B cell (primary cell): ENCODE results near the gene TNFSF12. TPM values are rescaled to one million over a fixed set of nuclear protein-coding genes. Genes with fewer than 3 reads are reported as not detected.

ENCODE experiments used
- ATAC-seq: fragments of 200-7000 bp; cut with Tn5 transposase; one replicate; pipeline ENCODE4 v1.10.0; 2021; ENCODE audit warnings: low read depth, mild to moderate bottlenecking, moderate number of reproducible peaks, moderate library complexity
- CTCF ChIA-PET: fragments of 350-600 bp; sonication (Branson Sonifier 250); formaldehyde crosslinking; loops from one replicate; lab custom pipeline; 2021; ENCODE audit warnings: antibody characterized with exemption, inconsistent platforms; lab: Charles Lee
- POLR2A ChIA-PET: fragments of 350-600 bp; sonication (Branson Sonifier 250); formaldehyde crosslinking; loops from one replicate; lab custom pipeline; 2021; ENCODE audit warnings: antibody characterized with exemption; lab: Charles Lee
- DNase-seq: peaks from one replicate; pipeline ENCODE4 v3.0.0; 2013
- H2AFZ ChIP-seq: 2 replicates; pipeline ENCODE4 v1.6.1; 2012; ENCODE audit warnings: mild to moderate bottlenecking, low read depth, low read length; ENCODE audit not compliant: insufficient read depth, poor library complexity, severe bottlenecking
- H3K27ac ChIP-seq, 2 donors: 1 replicate in 1 of 2; 2 replicates in 1 of 2; pipeline ENCODE4 v1.5.1; 2012 to 2013; ENCODE audit warnings: low read length in 2 of 2, mild to moderate bottlenecking in 2 of 2, moderate library complexity in 1 of 2
- H3K27me3 ChIP-seq, 4 experiments: fragments of 200-600 bp in 1 of 4; sonication (generic) in 1 of 4; replicated peaks in 1 of 4; 1 replicate in 2 of 4; 2 replicates in 2 of 4; pipeline versions ENCODE4 v1.6.1 to v1.7.0; 2013 to 2016; ENCODE audit warnings: low read length in 3 of 4, mild to moderate bottlenecking in 2 of 4, mixed read lengths in 1 of 4, moderate library complexity in 1 of 4; ENCODE audit not compliant: insufficient read depth in 4 of 4, control insufficient read depth in 3 of 4; ENCODE audit errors: control extremely low read depth in 1 of 4
- H3K36me3 ChIP-seq, 2 experiments: replicated peaks in 1 of 2; 1 replicate in 1 of 2; 2 replicates in 1 of 2; pipeline versions ENCODE4 v1.6.1 to v1.7.1; 2013; ENCODE audit warnings: low read length in 1 of 2; ENCODE audit not compliant: insufficient read depth in 2 of 2, control insufficient read depth in 1 of 2; ENCODE audit errors: control extremely low read depth in 1 of 2, extremely low read depth in 1 of 2
- H3K4me1 ChIP-seq, 2 donors: fragments of 200-600 bp in 1 of 2; sonication (generic) in 1 of 2; 1 replicate in 1 of 2; 2 replicates in 1 of 2; pipeline versions ENCODE4 v1.5.1 to v1.6.1; 2013 to 2017; ENCODE audit warnings: low read length in 2 of 2; ENCODE audit not compliant: control insufficient read depth in 2 of 2, insufficient read depth in 2 of 2
- H3K4me2 ChIP-seq: replicated peaks from 2 replicates; pipeline ENCODE3; 2012; ENCODE audit warnings: mild to moderate bottlenecking, low read depth, low read length; ENCODE audit not compliant: poor library complexity, severe bottlenecking
- H3K4me3 ChIP-seq, 5 experiments: fragments of 200-600 bp in 1 of 5; sonication (generic) in 1 of 5; 1 replicate in 3 of 5; 2 replicates in 2 of 5; pipeline versions ENCODE4 v1.5.1 to v1.7.0; 2011 to 2016; ENCODE audit warnings: low read length in 4 of 5, mild to moderate bottlenecking in 4 of 5, low read depth in 2 of 5, control low read depth in 1 of 5, moderate library complexity in 1 of 5; ENCODE audit not compliant: insufficient read depth in 1 of 5; ENCODE audit errors: control extremely low read depth in 1 of 5, extremely low read depth in 1 of 5
- H3K79me2 ChIP-seq: fragments of 200-600 bp; sonication (generic); one replicate; pipeline ENCODE4 v1.6.0; 2016; ENCODE audit warnings: low read length; ENCODE audit not compliant: control insufficient read depth, insufficient read depth
- H3K9ac ChIP-seq: fragments of 200-600 bp; sonication (generic); 2 replicates; pipeline ENCODE4 v1.6.1; 2017; ENCODE audit warnings: mild to moderate bottlenecking, low read length, moderate library complexity
- H3K9me3 ChIP-seq, 3 donors: one replicate each; pipeline versions ENCODE4 v1.6.1 to v1.7.1; 2013; ENCODE audit warnings: low read length in 2 of 3; ENCODE audit not compliant: control insufficient read depth in 2 of 3, insufficient read depth in 1 of 3; ENCODE audit errors: control extremely low read depth in 1 of 3
- H4K20me1 ChIP-seq: 2 replicates; pipeline ENCODE4 v1.6.0; 2012; ENCODE audit warnings: mild to moderate bottlenecking, low read length; ENCODE audit not compliant: insufficient read depth, control insufficient read depth, poor library complexity, severe bottlenecking
- H3K27ac Mint-ChIP-seq: one replicate; pipeline ENCODE4 v1.8.0; 2021; ENCODE audit warnings: mixed read lengths
- H3K27me3 Mint-ChIP-seq: one replicate; pipeline ENCODE4 v1.8.0; 2021; ENCODE audit warnings: mixed read lengths
- H3K4me1 Mint-ChIP-seq: one replicate; pipeline ENCODE4 v1.8.0; 2021; ENCODE audit warnings: mixed read lengths
- H3K4me3 Mint-ChIP-seq: one replicate; pipeline ENCODE4 v1.8.0; 2021; ENCODE audit warnings: mixed read lengths
- H3K9me3 Mint-ChIP-seq: one replicate; pipeline ENCODE4 v1.8.0; 2022; ENCODE audit warnings: mixed read lengths; ENCODE audit not compliant: insufficient read depth
- EZH2 ChIP-seq: IDR thresholded peaks from 2 replicates; pipeline ENCODE4 v1.6.1; 2012; ENCODE audit warnings: borderline replicate concordance, low read depth, mild to moderate bottlenecking, moderate library complexity, low read length; ENCODE audit not compliant: insufficient read depth, poor library complexity, severe bottlenecking
- WGBS: methylation state at CpG from one replicate; pipeline ENCODE4 v1.1.5; 2013; ENCODE audit warnings: missing lambda C conversion rate; ENCODE audit not compliant: insufficient coverage; 5-methylcytosine and 5-hydroxymethylcytosine counted together
- intact Hi-C: fragments of 100-400 bp; cut with micrococcal nuclease; formaldehyde crosslinking; loops from one replicate; pipeline ENCODE4 v1.10.0; 2022
- polyA plus RNA-seq: library from polyadenylated mRNA; depleted of rRNA; stranded (reverse); fragments of >200 nt; gene quantifications from 2 replicates; pipeline ENCODE4 v1.2.3, GENCODE V29; 2012
- total RNA-seq, 2 donors: library from RNA; stranded (reverse); fragments of 120-200 nt in 1 of 2; gene quantifications; 1 replicate in 1 of 2; 2 replicates in 1 of 2; pipeline versions ENCODE4 v1.2.3 to v1.2.4, GENCODE V29; 2013 to 2022
- TF ChIP-seq, protein P1 (sequence below): fragments of 200-600 bp; IDR thresholded peaks from one replicate; pipeline ENCODE4 v1.8.0; 2022; ENCODE audit warnings: antibody characterized with exemption, mild to moderate bottlenecking

Gene TNFSF12
- total and polyA plus RNA-seq, 2 donors (not counting 1 experiment from before 2014, with no cell fraction given), result 40.6 to 53.4 TPM

DNA sequence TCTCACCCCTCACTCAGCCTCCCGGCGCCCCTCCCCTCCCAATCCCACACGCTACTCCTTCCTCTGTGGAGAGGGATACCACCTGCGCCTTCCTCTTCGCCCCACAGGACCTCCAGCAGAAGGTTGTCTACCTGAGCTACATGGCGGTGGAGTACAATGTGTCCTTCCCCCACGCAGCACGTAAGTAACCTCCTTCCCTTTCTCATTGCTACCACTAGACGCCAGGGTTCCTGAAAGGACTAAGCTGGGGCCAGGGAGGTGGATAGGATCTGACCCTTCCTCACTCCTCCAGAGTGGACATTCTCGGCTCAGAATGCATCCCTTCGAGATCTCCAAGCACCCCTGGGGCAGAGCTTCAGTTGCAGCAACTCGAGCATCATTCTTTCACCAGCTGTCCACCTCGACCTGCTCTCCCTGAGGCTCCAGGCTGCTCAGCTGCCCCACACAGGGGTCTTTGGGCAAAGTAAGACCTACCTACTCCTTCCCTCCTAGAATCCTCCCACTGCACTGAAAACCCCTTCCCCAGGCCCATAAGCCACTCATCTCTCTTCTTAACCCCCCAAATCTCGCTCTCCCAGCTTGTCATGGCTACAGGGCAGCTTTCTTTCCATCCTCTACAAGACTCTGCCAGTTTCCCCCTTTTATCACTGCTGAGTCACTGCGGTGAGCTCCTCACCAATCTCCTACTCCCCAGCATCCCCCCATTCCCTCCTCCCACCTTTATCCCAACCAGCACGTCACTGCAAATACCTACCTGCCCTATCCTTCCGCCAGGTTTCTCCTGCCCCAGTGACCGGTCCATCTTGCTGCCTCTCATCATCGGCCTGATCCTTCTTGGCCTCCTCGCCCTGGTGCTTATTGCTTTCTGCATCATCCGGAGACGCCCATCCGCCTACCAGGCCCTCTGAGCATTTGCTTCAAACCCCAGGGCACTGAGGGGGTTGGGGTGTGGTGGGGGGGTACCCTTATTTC is 32.0 kb downstream of the TNFSF12 start:
- WGBS, result 92% methylated on average over 18 of the region's 23 CpGs
- Mint-ChIP-seq H3K27ac (peak overlapping the region; percentile 93), H3K4me1 (peaks cover 77% of the 10 kb centered on the region), H3K9me3 (no peaks in the 10 kb centered on the region), H3K4me3 (peak overlapping the region; percentile 67), H3K27me3 (no peaks in the 10 kb centered on the region)
- TF ChIP-seq, protein P1, sequence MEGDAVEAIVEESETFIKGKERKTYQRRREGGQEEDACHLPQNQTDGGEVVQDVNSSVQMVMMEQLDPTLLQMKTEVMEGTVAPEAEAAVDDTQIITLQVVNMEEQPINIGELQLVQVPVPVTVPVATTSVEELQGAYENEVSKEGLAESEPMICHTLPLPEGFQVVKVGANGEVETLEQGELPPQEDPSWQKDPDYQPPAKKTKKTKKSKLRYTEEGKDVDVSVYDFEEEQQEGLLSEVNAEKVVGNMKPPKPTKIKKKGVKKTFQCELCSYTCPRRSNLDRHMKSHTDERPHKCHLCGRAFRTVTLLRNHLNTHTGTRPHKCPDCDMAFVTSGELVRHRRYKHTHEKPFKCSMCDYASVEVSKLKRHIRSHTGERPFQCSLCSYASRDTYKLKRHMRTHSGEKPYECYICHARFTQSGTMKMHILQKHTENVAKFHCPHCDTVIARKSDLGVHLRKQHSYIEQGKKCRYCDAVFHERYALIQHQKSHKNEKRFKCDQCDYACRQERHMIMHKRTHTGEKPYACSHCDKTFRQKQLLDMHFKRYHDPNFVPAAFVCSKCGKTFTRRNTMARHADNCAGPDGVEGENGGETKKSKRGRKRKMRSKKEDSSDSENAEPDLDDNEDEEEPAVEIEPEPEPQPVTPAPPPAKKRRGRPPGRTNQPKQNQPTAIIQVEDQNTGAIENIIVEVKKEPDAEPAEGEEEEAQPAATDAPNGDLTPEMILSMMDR, result no peak
- no peak for TF ChIP-seq EZH2
- intact Hi-C loops, result loop anchor here (10.0 kb wide), 1 partner anchor 536 kb away; the partner anchor contains the start of gene SLC16A11
- peak overlapping the region; percentile 66 for H3K4me2 ChIP-seq
- H3K27me3 ChIP-seq, result no peaks in the 10 kb centered on the region
- DNase-seq (peak; percentile 19), ATAC-seq (no peak)
- H3K27ac ChIP-seq, result peak overlapping the region in 1 of 2 donors; percentile 70
- peaks cover 47% of the 10 kb centered on the region for H3K79me2 ChIP-seq
- H4K20me1 ChIP-seq, result peaks cover 29% of the 10 kb centered on the region
- no peak overlapping the region for H3K4me3 ChIP-seq
- peaks cover 9 to 40% of the 10 kb centered on the region in 2 experiments for H3K36me3 ChIP-seq
- CTCF ChIA-PET, result interaction anchor here (0.5 to 3.9 kb wide), 7 partner anchors 9 to 511 kb away, joined by 3 to 23 read pairs (median 11); partner anchors contain the start of genes FXR2, SENP3, SOX15 and TP53
- H3K9ac ChIP-seq, result no peak overlapping the region
- POLR2A ChIA-PET, result interaction anchor here (0.5 to 0.7 kb wide), 2 partner anchors 70 to 71 kb away, joined by 3 read pairs; partner anchors contain the start of gene ATP1B2
- H3K4me1 ChIP-seq, result peaks cover 48 to 72% of the 10 kb centered on the region in 2 donors
- no peak overlapping the region for H2AFZ ChIP-seq
- no peaks in the 10 kb centered on the region for H3K9me3 ChIP-seq
